Measurements from ENCODE around the gene TMEM98.
"Not testable (repeated sequence)": the region's sequence is repeated elsewhere in the genome, so short reads cannot be mapped to it uniquely, and the experiment has no call there.

Gene TMEM98

GRCh38 chr17:32936186-32936893, 8.4 kb downstream of the TMEM98 start:
- peak overlapping the region in 1 of 21 experiments; percentile 14 for H3K27ac ChIP-seq
- no peak overlapping the region for H3K4me3 ChIP-seq

GRCh38 chr17:32936894-32937500, 9.0 kb downstream of the TMEM98 start:
- Histone ChIP-seq H3K4me3 (no peak overlapping the region), H3K27ac (peak overlapping the region in 3 of 21 experiments; percentile 10 to 31 (median 13))

- Histone ChIP-seq H3K4me3 (no peak overlapping the region), H3K27ac (no peak overlapping the region)
These were observed 12.9 kb downstream of the TMEM98 start for GRCh38 chr17:32940706-32941390.

- Histone ChIP-seq H3K4me3 (no peak overlapping the region), H3K27ac (no peak overlapping the region)
These were observed 13.6 kb downstream of the TMEM98 start for GRCh38 chr17:32941419-32942032.

GRCh38 chr17:32943206-32943605, 15.3 kb downstream of the TMEM98 start:
- H3K27ac ChIP-seq = peak overlapping the region in 10 of 21 experiments; percentile 18 to 68 (median 44)

GRCh38 chr17:32943647-32944191, 15.8 kb downstream of the TMEM98 start:
- peak overlapping the region in 9 of 21 experiments; percentile 35 to 68 (median 48) for H3K27ac ChIP-seq

More at GRCh38 chr17:32943206-32943605, 15.3 kb downstream of the TMEM98 start:
- no peak overlapping the region for H3K4me3 ChIP-seq

GRCh38 chr17:32944248-32945020, 16.5 kb downstream of the TMEM98 start:
- Histone ChIP-seq H3K4me3 (no peak overlapping the region), H3K27ac (peak overlapping the region in 7 of 21 experiments; percentile 3 to 66 (median 43))

More at GRCh38 chr17:32943647-32944191, 15.8 kb downstream of the TMEM98 start:
- no peak overlapping the region for H3K4me3 ChIP-seq

- Histone ChIP-seq H3K4me3 (no peak overlapping the region), H3K27ac (no peak overlapping the region)
These were observed 18.6 kb downstream of the TMEM98 start for GRCh38 chr17:32946375-32947135.

GRCh38 chr17:32947736-32948135, 19.8 kb downstream of the TMEM98 start:
- Histone ChIP-seq H3K27ac (no peak overlapping the region), H3K4me3 (no peak overlapping the region)

GRCh38 chr17:32949181-32949580, 21.2 kb downstream of the TMEM98 start:
- no peak overlapping the region for H3K27ac ChIP-seq
- H3K4me3 ChIP-seq = no peak overlapping the region

GRCh38 chr17:32952491-32952890, 24.5 kb downstream of the TMEM98 start:
- H3K27ac ChIP-seq, H3K4me3 ChIP-seq: not testable (repeated sequence)

GRCh38 chr17:32953045-32953444, 25.1 kb downstream of the TMEM98 start:
- H3K4me3 ChIP-seq = no peak overlapping the region
- H3K27ac ChIP-seq = no peak overlapping the region

GRCh38 chr17:32953857-32954256, 25.9 kb downstream of the TMEM98 start:
- Histone ChIP-seq H3K27ac (no peak overlapping the region), H3K4me3 (no peak overlapping the region)

- H3K4me3 ChIP-seq = no peak overlapping the region
- no peak overlapping the region for H3K27ac ChIP-seq
These were observed 26.5 kb downstream of the TMEM98 start for GRCh38 chr17:32954477-32954876.

- H3K4me3 ChIP-seq = no peak overlapping the region
- H3K27ac ChIP-seq = no peak overlapping the region
These were observed 27.2 kb downstream of the TMEM98 start for GRCh38 chr17:32955155-32955554.

GRCh38 chr17:32956240-32956970, 28.5 kb downstream of the TMEM98 start:
- Histone ChIP-seq H3K4me3 (no peak overlapping the region), H3K27ac (no peak overlapping the region)

GRCh38 chr17:32958418-32958817, 30.5 kb downstream of the TMEM98 start:
- Histone ChIP-seq H3K27ac (peak overlapping the region in 2 of 21 experiments; percentile 21 to 60), H3K4me3 (no peak overlapping the region)

- no peak overlapping the region for H3K27ac ChIP-seq
These were observed 32.9 kb downstream of the TMEM98 start for GRCh38 chr17:32960815-32961214.

More at GRCh38 chr17:32960815-32961214, 32.9 kb downstream of the TMEM98 start:
- H3K4me3 ChIP-seq = no peak overlapping the region
